NCI-H460 (cell line): ENCODE measurements around the gene ACSS2. TPM values are rescaled to one million over a fixed set of nuclear protein-coding genes. Genes with fewer than 3 reads are reported as not detected.

Experiments used
- DNase-seq: peaks from one replicate; pipeline ENCODE4 v3.0.0-alpha.2; 2016; ENCODE audit warnings: low read depth; ENCODE audit errors: extremely low read depth
- polyA plus RNA-seq: library from polyadenylated mRNA; depleted of rRNA; stranded (reverse); fragments of >200 nt; gene quantifications from 2 replicates; pipeline ENCODE4 v1.2.3, GENCODE V29; 2014; cell fraction: nucleus; rRNA removed
- total RNA-seq: library from RNA; depleted of rRNA; stranded (reverse); fragments of >200 nt; shearing (Covaris generic); gene quantifications from 2 replicates; pipeline ENCODE4 v1.2.3, GENCODE V29; 2014; rRNA removed

ACSS2 gene
- 33.3 and 36.3 TPM in 2 replicates for total RNA-seq
- 59.6 and 109 TPM in 2 replicates for polyA plus RNA-seq

DNA sequence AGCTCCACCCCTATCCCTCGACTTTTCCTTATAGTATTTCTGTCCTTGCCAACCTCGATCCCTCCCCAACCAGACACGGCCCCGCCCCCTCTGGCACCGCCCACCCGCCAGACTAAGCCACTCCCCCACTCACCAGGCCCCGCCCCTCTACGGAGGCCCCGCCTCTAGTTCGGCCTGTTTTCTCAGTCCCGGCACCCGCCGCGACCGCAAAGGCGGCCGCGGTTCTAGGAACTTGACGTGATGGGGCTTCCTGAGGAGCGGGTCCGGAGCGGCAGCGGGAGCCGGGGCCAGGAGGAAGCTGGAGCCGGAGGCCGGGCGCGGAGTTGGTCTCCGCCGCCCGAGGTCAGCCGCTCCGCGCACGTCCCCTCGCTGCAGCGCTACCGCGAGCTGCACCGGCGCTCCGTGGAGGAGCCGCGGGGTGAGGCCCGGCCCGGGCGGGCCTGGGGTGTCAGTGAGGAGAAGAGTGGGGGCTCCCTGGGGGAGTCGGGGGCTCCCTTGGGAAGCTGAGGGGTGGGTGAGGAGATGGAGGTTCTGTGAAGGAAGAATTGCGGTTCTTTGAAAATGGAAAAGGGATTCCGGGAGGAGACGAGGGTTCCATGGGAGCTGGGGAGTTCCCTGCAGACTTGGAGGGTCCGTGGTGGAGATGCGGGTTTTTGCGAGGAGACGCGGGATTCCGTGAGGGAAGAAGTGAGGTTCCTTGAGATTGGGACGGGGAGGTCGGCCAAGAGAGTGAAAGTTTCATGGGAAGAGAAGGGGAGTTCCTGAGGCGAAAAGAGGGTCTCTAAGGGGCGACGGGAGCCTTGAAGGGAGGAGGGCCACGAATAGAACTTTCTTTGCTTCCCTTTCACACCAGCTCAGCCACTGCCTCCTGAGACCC lies at the start of gene ACSS2:
ACSS2 (plus strand) TSS at position 207 of the 877 bp plus-strand sequence; CDS start at position 241, 34 bp downstream.
- DNase-seq = no peak

- DNase-seq = no peak
Measured at GRCh38 chr20:34829191-34829590, 47.2 kb upstream of the ACSS2 start.

GRCh38 chr20:34831936-34832335 lies 44.5 kb upstream of the ACSS2 start:
- DNase-seq = no peak

DNA sequence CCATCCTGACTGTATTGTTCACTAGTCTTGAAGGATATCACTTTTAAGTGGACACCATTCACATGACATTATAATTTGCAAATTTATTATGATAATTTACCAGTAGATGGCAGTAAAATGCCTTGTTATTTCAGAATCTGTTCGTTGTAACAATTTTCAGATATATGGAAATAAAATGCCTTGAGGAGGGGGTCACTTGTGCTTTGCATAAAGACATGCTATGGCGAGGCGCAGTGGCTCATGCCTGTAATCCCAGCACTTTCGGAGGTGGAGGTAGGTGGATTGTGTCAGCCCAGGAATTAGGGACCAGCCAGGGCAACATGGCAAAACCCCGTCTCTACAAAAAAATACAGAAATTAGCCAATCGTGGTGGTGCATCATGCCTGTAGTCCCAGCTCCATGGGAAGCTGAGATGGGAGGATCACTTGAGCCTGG lies 41.9 kb upstream of the ACSS2 start:
- peak; percentile 40 for DNase-seq

GRCh38 chr20:34842143-34842542 lies 34.3 kb upstream of the ACSS2 start:
- no peak for DNase-seq

DNA sequence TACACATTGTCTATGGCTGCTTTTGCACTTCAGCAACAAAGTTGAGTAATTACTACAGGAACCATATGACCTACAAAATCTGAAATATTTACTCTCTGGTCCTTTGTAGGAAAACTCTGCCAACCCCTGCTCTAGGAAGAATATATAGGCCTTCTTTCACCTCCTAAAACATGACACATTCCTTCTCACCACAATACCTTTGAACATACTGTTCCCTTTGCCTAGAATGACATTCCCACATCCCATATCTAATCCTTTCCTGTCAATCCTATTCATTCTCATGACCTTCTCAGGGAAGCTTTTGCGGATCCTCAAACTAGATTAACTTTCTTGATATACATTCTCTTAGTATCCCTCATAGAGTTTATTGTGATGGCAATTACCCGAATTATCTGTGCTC lies 33.0 kb upstream of the ACSS2 start:
- no peak for DNase-seq

DNA sequence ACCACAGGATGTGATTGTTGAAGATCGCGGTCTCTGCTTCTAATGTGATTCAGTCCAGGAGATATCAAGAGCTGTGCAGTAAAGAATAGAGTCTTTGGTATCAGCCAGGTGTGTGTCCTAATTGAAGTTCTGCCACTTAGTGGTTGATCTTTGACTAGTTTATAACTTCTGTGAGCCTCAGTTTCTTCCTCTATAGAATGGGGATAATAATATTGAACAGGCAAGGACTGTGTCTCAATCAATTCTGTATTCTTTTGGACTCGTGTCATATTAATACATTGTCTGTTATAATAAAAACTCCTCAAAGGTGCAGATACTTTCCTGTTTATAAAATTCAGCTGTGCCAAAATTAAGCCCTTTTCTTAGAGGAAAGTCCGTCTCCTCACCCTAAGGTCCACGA lies 27.8 kb upstream of the ACSS2 start:
- DNase-seq = no peak

DNA sequence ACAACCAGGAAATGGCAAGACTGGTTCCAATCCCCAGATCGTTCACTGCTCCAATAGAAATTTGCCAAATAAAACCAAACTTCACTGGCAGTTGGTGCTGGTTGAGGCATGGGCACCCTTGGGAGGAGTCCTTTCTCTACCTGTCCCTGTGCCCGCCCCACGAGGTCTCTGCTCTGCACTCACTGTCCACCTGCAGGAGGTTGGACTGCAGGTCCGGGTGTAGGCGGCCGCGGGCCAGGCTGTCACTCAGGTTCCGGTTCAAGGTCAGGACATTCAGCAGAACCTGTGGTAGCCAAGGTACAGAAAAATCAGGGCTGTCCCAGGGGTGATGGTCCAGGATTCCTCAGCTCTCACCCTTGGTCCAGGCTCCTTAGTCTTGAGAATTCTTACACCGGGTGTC lies 26.6 kb upstream of the ACSS2 start:
- no peak for DNase-seq

- DNase-seq = no peak
Measured at GRCh38 chr20:34850969-34851368, 25.4 kb upstream of the ACSS2 start.

DNA sequence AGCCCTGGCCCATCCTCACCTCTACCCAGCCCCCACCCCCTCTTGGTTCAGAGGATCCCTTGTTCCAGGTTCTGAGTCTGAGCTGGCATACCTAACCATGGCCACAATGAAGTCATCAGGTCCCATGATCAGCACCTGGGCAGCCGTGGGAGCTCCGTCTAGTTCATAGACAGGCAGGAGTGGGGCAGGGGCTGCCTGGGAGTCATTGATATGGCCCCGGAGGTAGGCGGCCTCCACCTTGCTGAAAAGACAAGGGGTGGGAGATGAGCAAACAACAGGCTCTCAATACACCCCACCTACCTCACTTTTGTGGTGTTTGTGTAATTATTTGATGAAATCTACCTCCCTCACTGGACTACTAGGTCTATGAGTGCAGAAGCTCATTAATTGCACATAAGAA lies 24.1 kb upstream of the ACSS2 start:
- DNase-seq = no peak

DNA sequence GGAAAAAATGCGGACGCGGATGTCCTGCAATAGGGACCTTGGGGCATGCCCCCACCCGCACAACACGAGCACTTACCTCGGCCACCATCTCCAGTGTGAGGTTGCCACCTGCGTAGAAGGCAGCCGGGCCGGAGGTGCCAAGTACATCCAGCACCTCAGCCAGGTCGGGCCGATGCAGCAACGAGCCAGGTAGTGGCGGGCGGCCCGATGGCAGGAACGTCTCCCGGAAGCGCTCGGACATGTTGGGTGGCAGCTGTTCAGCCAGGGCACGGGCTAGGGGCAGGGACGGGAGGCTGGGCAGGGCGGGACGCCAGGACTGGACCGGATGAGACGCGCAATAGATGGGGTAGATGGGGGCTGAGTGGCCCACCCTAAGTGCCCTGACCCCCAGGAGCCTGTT lies 17.0 kb upstream of the ACSS2 start:
- DNase-seq = no peak

DNA sequence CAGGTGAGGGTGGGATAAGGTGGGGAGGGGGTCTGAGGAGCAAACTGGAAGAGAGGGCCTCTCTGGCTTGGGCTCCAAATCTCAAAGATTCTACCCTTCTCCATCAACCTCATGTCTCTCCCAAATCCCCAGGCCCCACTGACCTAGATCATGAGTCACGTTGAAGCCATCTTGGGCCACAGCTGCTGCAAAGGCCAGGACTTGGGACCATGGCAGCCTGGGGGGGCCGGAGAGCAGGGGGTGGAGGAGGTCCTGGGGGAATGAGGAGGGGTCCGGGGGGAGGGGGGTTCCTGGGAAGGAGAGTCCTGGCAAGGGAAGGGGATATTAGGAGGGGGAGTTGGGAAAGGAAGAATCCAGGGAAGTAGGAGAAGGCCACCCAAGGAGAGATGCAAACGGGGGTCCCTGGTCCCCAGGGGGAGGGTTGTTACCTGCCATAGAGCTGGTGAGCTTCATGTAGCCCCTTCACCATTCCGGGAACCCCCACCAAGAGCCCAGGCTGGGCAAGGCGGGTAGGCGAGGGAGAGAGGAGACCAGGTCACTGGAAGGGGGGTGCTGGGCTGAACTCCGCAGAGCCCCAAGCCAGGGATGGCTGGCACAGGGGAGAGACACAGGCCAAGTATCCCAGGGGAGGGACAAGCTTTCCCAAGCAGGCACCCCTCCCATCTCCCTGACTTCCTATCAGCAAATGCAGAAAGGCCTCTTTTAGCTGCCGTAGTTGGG lies 16.4 kb upstream of the ACSS2 start:
- DNase-seq = no peak

GRCh38 chr20:34861386-34862084 lies 14.9 kb upstream of the ACSS2 start:
- DNase-seq = no peak

DNA sequence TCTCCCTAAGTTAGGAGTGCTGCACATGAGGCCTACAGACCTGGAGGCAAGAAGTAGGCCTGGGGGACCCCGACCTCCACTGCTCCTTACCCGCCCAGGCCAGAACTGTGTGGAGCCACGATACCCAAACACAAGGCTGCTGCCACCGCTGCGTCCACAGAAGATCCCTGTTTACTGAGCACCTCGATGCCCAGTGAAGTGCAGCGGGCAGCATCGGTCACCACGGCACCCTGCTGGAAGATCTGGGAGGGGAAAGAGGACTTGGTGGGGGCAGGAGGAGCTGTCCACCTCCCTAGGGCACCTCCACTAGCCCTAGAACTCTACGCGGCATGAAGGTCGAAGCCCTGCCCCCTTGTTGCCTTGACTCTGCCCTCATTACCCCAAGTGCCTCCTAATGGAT lies 13.7 kb upstream of the ACSS2 start:
- no peak for DNase-seq

DNA sequence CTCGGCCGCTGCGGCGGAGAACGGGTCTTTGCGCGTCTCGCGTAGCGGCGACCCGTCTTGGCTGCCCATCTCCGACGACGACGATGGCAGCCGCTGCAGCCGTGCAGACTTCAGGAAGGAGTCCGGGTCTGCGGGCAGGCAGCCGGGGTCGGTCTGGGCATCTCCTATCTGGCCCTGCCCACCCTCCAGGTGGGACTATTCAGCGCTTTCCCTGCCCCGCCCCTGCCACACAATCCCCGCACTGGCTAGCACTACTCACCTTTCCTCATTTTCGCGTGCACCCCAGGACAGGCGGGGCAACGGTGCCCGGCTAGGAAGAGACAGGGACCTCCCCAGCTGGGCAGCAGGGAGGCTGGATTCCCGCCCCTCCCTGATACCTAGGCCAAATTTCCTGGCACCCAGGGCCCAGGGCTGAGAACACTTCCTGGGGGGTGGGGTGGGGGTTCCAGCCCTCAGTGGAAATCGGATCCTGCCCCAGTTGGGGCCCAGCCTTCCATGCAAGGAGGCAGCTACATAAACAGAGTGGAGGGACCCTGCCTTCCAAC lies 12.9 kb upstream of the ACSS2 start:
- DNase-seq = no peak

DNA sequence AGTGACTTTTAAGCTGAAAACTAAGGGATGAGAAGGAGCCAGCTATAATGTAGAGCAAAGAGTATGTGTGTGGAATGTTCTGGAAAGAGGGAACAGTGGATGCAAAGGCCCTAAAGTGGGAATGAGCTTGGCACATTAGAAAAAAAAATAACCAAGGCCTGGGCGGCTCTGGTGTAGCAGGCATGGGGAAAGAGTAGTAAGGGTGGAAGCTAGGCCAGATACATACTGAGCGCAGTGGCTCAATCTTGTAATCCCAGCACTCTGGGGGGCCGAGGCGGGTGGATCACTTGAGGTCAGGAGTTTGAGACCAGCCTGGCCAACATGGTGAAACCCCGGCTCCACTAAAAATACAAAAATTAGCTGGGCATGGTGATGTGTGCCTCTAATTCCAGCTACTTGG lies 12.2 kb upstream of the ACSS2 start:
- DNase-seq = no peak

GRCh38 chr20:34871320-34871926 lies 5.0 kb upstream of the ACSS2 start:
- no peak for DNase-seq

DNA sequence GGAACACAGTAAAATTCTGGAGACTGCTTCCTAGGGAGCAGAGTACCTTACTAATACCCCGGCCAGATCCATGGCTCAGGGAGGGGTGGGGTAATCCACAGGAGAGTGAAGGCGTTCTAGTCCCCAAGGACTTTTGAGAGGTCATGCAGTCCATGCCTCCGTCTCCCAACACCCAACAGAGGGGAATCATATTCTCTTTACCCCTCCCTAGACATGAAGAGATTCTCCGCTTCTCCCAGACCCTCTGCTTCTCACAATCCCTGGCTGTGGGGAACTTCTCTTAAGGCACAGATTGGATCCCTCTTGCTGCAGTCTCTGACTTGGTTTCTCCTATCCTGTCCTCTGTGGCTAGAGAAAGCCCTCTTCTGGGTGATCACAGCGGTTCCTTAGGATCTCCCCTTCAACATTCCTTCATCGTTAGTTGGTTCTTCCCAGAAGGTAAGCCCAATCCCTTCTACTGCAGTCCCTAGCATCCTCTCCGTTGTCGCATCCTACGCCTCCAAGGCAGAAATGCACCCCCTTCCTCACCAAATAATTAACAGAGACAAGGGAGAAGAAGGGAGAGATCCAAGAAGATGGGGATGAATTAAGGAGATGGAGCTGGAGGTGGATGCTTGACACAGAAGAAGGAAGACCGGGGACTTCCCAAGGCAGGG lies 4.3 kb upstream of the ACSS2 start:
- no peak for DNase-seq

DNA sequence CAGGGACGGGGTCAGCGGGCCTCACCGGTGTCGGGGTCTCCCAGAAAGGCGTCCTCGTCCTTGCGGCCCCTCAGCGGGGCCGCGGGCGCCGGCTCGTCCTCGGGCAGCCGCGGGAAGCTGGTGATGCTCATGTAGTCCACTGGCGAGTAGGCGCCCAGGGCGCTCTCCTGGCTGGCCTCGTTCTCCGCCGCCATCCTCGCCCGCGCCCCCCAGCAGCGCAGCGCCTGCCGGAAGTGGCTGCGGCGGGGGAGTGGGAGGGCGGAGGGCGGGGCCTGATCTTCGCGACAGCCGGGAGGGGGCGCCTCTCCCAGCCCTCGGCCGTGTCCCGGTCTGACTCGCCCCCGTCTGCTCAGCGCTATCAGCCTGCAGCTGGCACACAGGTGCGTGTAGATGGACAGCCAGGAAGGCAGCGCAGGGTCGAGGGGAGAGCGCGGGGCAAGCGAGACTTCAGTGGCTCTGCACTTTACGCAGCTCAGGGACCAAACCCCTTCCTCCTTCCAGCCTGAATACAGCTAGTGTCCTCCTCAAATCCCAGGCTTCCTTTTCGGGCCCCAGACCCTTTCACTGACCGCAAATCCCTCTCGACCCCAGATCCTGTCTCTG lies 3.7 kb upstream of the ACSS2 start, which contains the start of gene GGT7:
GGT7 (minus strand) TSS at position 235 of the 603 bp plus-strand sequence; CDS start at position 194, 41 bp downstream.
- DNase-seq = peak; percentile 69
